HG03139 (cell line): ENCODE data around the gene SGK2.
A peak's percentile ranks its signal among the peaks of the same experiment; 100 is the strongest.

Experiments
- ATAC-seq: cut with Tn5 transposase; IDR thresholded peaks from one replicate; pipeline ENCODE4 v1.9.1; 2021; ENCODE audit not compliant: unreplicated experiment

SGK2 gene

GRCh38 chr20:43558412-43559146, at the start of gene SGK2:
SGK2 (plus strand) TSS chr20:43559027; CDS start chr20:43566496, 7,469 bp downstream.
- ATAC-seq = no peak

- ATAC-seq = no peak
These were observed 46.9 kb upstream of the SGK2 start for GRCh38 chr20:43511879-43512278.

DNA sequence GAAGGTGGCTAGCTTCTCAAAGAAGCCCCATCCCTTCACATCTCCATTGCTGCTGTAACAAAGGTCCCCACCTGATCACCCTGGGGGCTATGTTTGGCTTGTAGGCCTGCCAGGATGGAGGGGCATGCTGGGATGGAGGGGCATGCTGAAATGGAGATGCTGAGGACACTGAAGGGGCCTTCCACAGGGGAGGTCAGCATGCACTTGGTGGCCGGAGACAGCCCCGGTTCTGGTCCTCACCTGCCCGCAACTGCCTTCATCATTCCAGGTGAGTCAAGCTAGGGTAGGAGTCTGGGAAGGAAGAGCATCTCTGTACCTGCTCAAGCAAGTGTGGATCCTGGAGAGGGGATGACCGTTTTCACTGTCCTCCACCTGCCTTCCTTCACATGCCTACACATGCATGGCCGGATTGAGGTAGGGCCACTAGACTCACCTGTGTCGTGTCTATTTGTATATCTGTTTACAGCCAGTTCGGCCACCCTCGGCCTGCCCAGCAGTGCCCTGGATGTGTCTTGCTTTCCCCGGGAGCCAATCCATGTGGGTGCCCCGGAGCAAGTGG, 45.4 kb upstream of the SGK2 start:
- ATAC-seq = no peak

DNA sequence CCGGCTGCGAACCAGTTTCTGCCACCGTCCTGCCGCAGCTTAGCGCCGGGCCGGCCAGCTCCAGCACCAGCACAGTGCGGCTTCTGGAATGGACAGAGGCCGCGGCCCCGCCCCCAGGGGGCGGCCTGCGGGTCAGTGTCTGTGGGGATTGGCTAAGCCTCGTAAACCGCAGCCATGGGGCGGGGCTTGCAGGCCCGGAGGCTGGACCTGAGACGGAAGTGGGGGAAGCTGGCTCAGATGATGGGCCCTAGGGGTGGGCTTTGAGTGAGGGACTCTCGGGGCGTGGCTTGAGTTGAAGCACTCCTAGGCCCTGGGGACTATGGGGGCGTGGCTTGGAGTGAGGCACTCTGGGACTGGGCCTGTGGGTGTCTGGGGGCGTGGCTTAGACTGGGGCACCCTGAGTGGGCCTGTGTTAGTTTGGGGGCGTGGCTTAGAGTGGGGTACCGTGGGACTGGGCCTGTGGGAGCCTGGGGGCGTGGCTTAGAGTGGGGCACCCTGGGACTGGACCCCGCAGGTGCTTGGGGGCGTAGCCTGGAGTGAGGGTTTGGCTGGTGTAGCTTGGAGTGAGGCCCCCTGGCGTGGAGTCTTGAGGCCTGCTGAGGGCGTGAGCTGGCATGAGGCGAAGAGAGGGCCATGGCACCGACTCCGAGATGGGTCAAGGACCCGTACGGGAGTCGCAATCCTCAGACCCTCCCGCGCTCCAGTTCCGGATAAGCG, 44.7 kb upstream of the SGK2 start:
- peak; percentile 79 for ATAC-seq

- ATAC-seq = no peak
These were observed 44.2 kb upstream of the SGK2 start for GRCh38 chr20:43514648-43514999.

DNA sequence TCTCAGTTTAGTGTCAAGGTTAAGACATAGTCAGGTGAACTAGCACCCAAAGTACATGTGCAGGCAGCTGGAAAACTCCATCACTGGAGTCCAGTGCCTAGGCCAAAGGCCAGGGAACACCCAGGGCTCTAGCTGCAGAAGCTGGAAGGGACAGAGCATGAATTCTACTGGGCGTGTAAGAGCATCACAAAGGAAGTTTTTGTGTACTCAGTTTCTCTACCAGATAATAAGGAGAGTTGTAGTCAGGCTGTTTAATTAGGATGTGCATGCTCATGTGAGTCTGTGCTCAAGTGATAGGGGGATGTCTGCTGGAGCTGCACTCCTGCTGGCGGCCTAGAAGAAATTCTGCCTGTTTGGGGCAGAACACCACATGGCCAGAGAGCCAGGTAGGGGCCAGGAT, 43.2 kb upstream of the SGK2 start:
- ATAC-seq = no peak

GRCh38 chr20:43516251-43516824, 42.5 kb upstream of the SGK2 start:
- ATAC-seq = no peak

DNA sequence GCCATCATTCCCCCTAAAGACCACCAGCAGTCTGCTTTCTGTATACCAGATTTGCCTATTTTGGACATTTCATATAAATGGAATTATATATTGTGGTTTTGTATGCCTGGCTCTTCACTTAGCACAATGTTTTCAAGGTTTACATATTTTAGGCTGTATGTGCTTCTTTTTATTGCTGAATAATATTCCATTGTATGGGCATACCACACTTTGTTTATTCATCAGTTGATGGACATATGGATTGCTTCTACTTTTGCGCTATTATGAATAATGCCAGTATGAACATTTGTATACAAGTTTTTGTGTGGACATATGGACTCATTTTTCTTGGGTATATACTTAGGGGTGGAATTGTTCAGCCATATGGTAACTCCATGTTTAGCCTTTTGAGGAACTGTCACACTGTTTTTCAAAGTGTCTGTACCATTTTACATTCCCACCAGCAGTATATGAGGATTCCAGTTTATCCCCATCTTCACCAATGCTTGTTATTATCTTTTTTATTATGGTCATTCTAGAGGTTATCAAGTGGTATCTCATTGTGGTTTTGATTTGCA, 38.7 kb upstream of the SGK2 start:
- ATAC-seq = no peak

DNA sequence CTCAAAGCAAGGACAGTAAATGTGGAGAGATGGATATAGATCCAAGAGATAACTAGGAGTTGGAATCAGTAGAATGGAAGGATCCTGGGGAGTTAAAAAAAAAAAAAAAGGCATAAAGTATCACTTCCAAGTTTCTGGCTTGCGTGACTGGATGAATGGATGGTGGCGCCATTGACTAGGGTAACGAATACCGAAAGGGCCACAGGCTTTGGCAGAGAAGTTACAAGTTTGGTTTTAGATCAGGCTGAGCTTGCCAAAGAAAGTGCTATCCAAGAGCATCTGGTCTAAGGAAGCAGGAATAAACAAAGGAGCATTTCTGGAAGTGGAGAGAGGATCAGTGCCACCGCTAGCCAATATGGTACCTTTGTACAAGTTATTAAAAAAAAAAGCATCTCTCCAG, 33.8 kb upstream of the SGK2 start:
- no peak for ATAC-seq

GRCh38 chr20:43528258-43528875, 30.5 kb upstream of the SGK2 start:
- no peak for ATAC-seq

DNA sequence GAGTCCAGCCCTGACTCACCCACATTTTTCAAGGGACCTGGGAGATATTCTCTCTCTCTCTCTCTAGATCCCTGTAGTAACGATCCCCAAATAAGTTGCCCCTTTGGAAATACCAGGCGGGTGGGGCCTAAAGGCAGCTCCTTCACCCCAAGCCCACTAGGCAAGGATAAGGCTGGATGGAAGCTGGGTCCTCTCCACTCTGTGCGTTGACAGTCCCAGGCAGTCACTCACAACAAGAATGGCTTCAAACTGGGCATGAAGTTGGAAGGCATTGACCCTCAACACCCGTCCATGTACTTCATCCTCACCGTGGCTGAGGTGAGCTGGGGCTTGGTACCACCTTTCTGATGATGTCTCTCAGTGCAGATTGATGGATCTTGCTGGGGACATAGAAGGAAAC, 29.8 kb upstream of the SGK2 start:
- no peak for ATAC-seq

- ATAC-seq = no peak
These were observed 29.2 kb upstream of the SGK2 start for GRCh38 chr20:43529457-43530153.

GRCh38 chr20:43530321-43531090, 28.3 kb upstream of the SGK2 start:
- no peak for ATAC-seq

DNA sequence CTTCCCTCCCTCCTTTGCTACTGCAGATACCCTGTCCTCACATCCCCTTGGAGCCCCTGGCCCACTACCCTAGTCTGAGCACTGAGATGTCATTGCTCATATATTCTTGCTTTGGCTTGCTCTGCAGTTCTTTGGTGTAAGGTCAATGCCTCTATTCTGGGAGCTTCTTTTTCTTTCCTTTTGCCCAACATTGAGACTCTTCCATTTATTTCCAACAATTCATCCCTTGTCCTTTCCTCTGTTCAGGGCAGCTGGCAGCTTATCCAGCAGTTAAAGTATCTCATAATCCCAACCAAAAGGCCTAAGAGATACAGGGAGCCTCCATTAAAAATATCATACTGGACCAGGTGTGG, 27.8 kb upstream of the SGK2 start:
- no peak for ATAC-seq

DNA sequence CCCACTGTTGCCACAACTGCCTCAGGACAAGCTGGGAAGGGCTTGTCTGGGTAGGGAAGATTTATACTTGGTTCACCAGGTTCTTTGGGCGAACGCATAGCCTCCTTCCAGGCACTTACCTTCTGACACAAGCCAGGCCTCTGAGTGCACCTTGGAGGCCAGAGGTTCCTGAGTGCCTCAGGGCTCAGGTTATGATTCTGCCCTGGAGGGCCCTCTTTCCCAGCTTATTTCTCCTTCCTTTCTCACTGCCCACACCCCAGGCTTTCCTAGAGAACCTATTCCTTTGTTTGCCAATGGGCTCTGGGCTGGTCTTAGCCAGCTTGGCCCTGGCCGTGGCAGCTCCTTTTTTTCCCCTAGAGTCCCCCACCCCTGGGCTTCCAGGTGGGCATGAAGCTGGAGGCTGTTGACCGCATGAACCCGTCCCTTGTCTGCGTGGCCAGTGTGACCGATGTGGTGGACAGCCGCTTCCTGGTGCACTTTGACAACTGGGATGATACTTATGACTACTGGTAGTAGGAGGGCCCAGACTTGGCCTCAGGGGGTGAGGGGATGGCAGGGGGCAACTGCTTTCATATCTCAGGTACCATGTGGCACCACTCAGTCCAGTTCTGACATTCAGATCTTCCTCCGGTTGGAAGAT, 26.3 kb upstream of the SGK2 start:
- ATAC-seq = no peak

GRCh38 chr20:43533060-43533459, 25.8 kb upstream of the SGK2 start:
- ATAC-seq = no peak

- ATAC-seq = no peak
These were observed 24.8 kb upstream of the SGK2 start for GRCh38 chr20:43534016-43534415.

DNA sequence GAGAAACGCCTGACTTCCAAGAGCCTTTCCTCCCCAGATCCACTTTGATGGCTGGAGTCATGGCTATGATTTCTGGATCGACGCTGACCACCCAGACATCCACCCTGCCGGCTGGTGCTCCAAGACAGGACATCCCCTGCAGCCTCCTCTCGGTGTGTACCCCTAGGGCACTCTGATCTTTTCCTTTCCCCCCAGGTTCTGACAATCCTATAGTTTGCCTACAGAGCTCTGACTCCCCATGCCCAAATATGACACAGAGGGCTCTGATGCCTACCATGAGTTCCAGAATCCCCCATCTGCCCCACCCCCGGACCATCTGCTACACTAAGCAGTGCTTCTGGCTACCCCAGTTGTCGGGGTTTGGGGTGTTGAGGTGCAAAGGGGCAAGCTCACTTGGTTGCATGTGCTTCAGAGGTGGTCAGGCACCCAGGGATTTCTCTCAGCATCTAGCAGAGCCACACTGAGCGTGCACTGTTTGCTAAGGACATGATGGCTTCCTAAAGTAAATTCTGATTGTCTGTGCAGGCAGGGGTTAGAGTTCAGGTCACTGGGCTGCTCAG, 24.0 kb upstream of the SGK2 start:
- no peak for ATAC-seq

DNA sequence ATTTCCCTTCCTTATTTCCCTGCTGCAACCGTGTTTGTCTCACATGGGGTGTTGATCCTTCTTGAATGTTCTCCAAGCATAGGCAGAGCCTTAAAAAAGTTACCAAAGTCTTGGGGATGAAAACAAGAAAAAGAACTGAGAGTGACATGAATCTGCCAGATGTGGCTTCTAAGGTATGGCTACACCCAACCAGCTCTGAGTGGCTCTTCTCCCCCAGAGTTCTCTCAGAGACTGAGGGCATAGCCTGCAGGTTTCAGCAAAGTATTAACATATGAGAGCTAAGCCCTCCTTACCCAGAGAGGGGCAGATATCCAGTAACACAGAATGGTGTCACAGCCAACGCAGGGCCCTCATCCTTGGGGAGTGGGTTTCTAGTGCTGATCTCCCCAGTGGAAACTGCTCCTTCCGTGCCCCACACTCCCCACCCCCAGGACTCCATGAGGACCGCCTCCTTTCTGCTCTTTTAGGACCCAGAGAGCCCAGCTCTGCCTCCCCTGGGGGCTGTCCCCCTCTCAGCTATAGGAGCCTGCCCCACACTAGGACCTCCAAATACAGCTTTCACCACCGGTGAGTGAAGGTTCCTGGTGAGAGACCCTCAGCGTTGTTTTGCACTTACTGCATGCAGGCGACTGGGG, 23.3 kb upstream of the SGK2 start:
- ATAC-seq = no peak
